HepG2 (cell line): ENCODE measurements around the gene TRIM31. TPM values are rescaled to one million over a fixed set of nuclear protein-coding genes. Genes with fewer than 3 reads are reported as not detected.
A peak's percentile ranks its signal among the peaks of the same experiment; 100 is the strongest.

Source experiments
- ATM ChIP-seq: fragments of 450-650 bp; IDR thresholded peaks from 2 replicates; pipeline ENCODE4 v1.7.1; 2017; ENCODE audit warnings: mild to moderate bottlenecking, borderline replicate concordance
- BRCA1 ChIP-seq: sonication (generic); formaldehyde crosslinking; IDR thresholded peaks from 2 replicates; pipeline ENCODE4 v1.4.0; 2020; ENCODE audit warnings: missing genetic modification reagents
- CAMTA2 ChIP-seq: sonication (generic); formaldehyde crosslinking; IDR thresholded peaks from 2 replicates; pipeline ENCODE4 v1.4.0; 2020; ENCODE audit warnings: mild to moderate bottlenecking, missing genetic modification reagents, borderline replicate concordance
- CBX2 ChIP-seq, 2 experiments: fragments of 200-600 bp in 1 of 2; sonication (generic); formaldehyde crosslinking in 1 of 2; IDR thresholded peaks; 2 replicates each; pipeline versions ENCODE4 v1.7.0 to v1.8.1; 2018 to 2022; ENCODE audit warnings: low read depth in 2 of 2, low read length in 1 of 2, mild to moderate bottlenecking in 1 of 2, missing genetic modification reagents in 1 of 2
- FOXP1 ChIP-seq, 2 experiments: fragments of 450-650 bp in 1 of 2; IDR thresholded peaks; 2 replicates each; pipeline ENCODE4 v1.6.1; 2017 to 2018; ENCODE audit warnings: antibody characterized with exemption in 1 of 2
- KLF15 ChIP-seq: sonication (generic); formaldehyde crosslinking; IDR thresholded peaks from 2 replicates; pipeline ENCODE4 v1.8.1; 2023; ENCODE audit warnings: borderline replicate concordance, mild to moderate bottlenecking, inconsistent platforms, missing genetic modification reagents, mixed read lengths
- MEIS1 ChIP-seq: sonication (generic); formaldehyde crosslinking; IDR thresholded peaks from 2 replicates; pipeline ENCODE4 v1.9.0; 2021; ENCODE audit warnings: mild to moderate bottlenecking, missing genetic modification reagents, moderate library complexity, borderline replicate concordance
- NR2F2 ChIP-seq: IDR thresholded peaks from 2 replicates; pipeline ENCODE4 v1.6.1; 2012; ENCODE audit warnings: low read depth, inconsistent platforms, borderline replicate concordance
- PTBP1 ChIP-seq: fragments of 200-400 bp; formaldehyde crosslinking; IDR thresholded peaks from 2 replicates; pipeline ENCODE4 v1.6.1; 2018; ENCODE audit warnings: low read length, low read depth; ENCODE audit not compliant: poor library complexity, severe bottlenecking
- SSRP1 ChIP-seq: IDR thresholded peaks from 2 replicates; pipeline ENCODE4 v1.6.1; 2016; ENCODE audit warnings: control low read depth
- ZFP36L1 ChIP-seq: sonication (generic); formaldehyde crosslinking; IDR thresholded peaks from 2 replicates; pipeline ENCODE4 v1.8.0; 2022; ENCODE audit warnings: mild to moderate bottlenecking, missing genetic modification reagents, moderate library complexity
- ZKSCAN5 ChIP-seq: sonication (generic); formaldehyde crosslinking; IDR thresholded peaks from 2 replicates; pipeline ENCODE4 v1.5.1; 2020; ENCODE audit warnings: mild to moderate bottlenecking, missing genetic modification reagents
- ZNF430 ChIP-seq: sonication (generic); formaldehyde crosslinking; IDR thresholded peaks from 2 replicates; pipeline ENCODE4 v1.9.0; 2021; ENCODE audit warnings: mild to moderate bottlenecking, missing genetic modification reagents
- ZNF446 ChIP-seq: sonication (generic); formaldehyde crosslinking; IDR thresholded peaks from 2 replicates; pipeline ENCODE4 v1.5.0; 2020; ENCODE audit warnings: mild to moderate bottlenecking, missing genetic modification reagents
- ZNF7 ChIP-seq: IDR thresholded peaks from 2 replicates; pipeline ENCODE4 v1.6.1; 2016; ENCODE audit warnings: missing biosample characterization, missing genetic modification reagents
- ZNF773 ChIP-seq: sonication (generic); formaldehyde crosslinking; IDR thresholded peaks from 2 replicates; pipeline ENCODE4 v1.4.0; 2020; ENCODE audit warnings: missing genetic modification reagents, borderline replicate concordance
- polyA plus RNA-seq, 8 experiments: library from polyadenylated mRNA; depleted of rRNA in 3 of 8; stranded (reverse) in 7 of 8; unstranded in 1 of 8; fragments of >200 nt; fragmentation: Illumina TruSeq in 4 of 8; extraction: Trizol in 4 of 8; gene quantifications; 2 replicates each; pipeline versions ENCODE4 v1.2.1 to v1.2.3, GENCODE V29; 2011 to 2016; ENCODE audit warnings: low read depth in 4 of 8, missing spikeins in 1 of 8, mixed read lengths in 1 of 8; ENCODE audit not compliant: insufficient read depth in 1 of 8
- total RNA-seq, 5 experiments: library from RNA; depleted of rRNA; stranded (reverse); fragments of >200 nt; fragmentation: Illumina TruSeq; extraction: Trizol; gene quantifications; 2 replicates each; pipeline ENCODE4 v1.2.3, GENCODE V29; 2016; ENCODE audit warnings: low read depth in 1 of 5
- TF ChIP-seq, protein P1 (sequence below): sonication (generic); formaldehyde crosslinking; IDR thresholded peaks from 2 replicates; pipeline ENCODE4 v1.4.0; 2020; ENCODE audit warnings: missing genetic modification reagents
- TF ChIP-seq, protein P2 (sequence below): sonication (generic); formaldehyde crosslinking; IDR thresholded peaks from 2 replicates; pipeline ENCODE4 v1.8.0; 2022; ENCODE audit warnings: mild to moderate bottlenecking, missing genetic modification reagents, borderline replicate concordance
- TF ChIP-seq, protein P3 (sequence below): sonication (generic); formaldehyde crosslinking; IDR thresholded peaks from 2 replicates; pipeline ENCODE4 v1.9.0; 2022; ENCODE audit warnings: missing genetic modification reagents, mild to moderate bottlenecking, borderline replicate concordance
- TF ChIP-seq, protein P4 (sequence below): sonication (generic); formaldehyde crosslinking; IDR thresholded peaks from 2 replicates; pipeline ENCODE4 v1.4.0; 2020; ENCODE audit warnings: missing genetic modification reagents, low read depth, mild to moderate bottlenecking, borderline replicate concordance
- TF ChIP-seq, protein P5 (sequence below): sonication (generic); formaldehyde crosslinking; IDR thresholded peaks from 2 replicates; pipeline ENCODE4 v1.4.0; 2020; ENCODE audit warnings: missing genetic modification reagents

TRIM31 gene
- total and polyA plus RNA-seq, 2 of the 13 experiments (the other 11 are each of a cell fraction or from before 2014, with no cell fraction given): 0.13 to 0.51 TPM

DNA sequence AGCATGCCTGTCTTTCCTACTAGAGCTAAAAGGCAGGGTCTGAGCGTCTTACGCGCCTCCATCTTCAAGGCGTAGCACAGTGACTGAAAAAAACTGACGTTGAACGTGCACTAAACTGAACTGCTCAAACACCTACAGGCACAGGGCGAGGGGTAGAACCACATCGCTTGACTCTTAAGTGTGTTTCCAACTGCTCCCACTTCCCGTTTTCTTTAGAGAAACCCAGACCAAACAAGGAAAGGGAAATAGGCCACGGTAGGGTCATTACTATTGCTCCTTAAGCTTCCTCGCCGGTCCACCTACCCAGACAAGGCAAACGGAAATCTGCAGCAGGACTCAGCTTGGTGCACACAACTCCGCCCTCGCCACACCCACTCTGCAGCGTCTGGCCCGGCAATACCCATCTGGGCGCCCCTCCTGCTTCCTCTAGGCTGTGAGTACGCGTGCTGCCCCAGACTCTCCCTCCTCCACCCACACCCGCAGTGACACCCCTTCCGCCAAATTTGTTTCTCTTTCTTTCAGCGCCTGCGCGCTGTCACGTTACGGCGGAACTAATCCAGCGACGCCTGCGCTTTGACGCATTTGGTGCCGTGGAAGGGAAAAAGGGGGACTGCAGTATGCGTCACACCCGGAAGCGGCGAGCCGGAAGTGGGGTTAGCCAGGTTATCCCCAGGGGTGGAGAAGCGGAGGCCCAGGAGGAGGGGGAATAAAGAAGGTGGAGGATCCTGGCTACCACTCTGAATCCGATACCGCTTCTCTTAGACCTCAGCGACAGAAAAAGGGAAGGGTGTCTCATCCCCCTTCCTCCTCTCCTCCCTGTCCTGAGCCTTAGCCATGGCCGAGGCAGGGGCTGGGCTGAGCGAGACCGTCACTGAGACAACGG lies 46.1 kb downstream of the TRIM31 start, which contains the start of gene PPP1R11 (continued):
- TF ChIP-seq ZNF446 (no peak), FOXP1 (IDR thresholded peaks at IDR 0.05) (peak; percentile 73), FOXP1 (CRISPR knock-in tag; IDR thresholded peaks at IDR 0.05) (peak; percentile 61), ZNF773 (CRISPR knock-in tag) (no peak), ZKSCAN5 (CRISPR knock-in tag) (no peak), PTBP1 (peak; percentile 73), BRCA1 (CRISPR knock-in tag) (peak; percentile 40; the same call in 1 of the 2 replicates), ZNF7 (no peak), KLF15 (CRISPR knock-in tag) (no peak; the same call in 1 of the 2 replicates), ZNF430 (CRISPR knock-in tag) (0 out of 2 replicates have a peak, but pooled peaks have one; percentile 25), CAMTA2 (CRISPR knock-in tag) (no peak), MEIS1 (CRISPR knock-in tag) (peak; percentile 72), SSRP1 (CRISPR knock-in tag) (no peak), CBX2 (IDR thresholded peaks at IDR 0.05; ENCODE audit: low read depth, low read length) (no peak), CBX2 (CRISPR knock-in tag; IDR thresholded peaks at IDR 0.05; ENCODE audit: low read depth) (no peak), ATM (no peak), NR2F2 (peak; percentile 69; the same call in 1 of the 2 replicates), ZFP36L1 (CRISPR knock-in tag) (no peak; the same call in 1 of the 2 replicates)
- TF ChIP-seq, protein P1, sequence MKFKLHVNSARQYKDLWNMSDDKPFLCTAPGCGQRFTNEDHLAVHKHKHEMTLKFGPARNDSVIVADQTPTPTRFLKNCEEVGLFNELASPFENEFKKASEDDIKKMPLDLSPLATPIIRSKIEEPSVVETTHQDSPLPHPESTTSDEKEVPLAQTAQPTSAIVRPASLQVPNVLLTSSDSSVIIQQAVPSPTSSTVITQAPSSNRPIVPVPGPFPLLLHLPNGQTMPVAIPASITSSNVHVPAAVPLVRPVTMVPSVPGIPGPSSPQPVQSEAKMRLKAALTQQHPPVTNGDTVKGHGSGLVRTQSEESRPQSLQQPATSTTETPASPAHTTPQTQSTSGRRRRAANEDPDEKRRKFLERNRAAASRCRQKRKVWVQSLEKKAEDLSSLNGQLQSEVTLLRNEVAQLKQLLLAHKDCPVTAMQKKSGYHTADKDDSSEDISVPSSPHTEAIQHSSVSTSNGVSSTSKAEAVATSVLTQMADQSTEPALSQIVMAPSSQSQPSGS: peak; percentile 91
- TF ChIP-seq, protein P2, sequence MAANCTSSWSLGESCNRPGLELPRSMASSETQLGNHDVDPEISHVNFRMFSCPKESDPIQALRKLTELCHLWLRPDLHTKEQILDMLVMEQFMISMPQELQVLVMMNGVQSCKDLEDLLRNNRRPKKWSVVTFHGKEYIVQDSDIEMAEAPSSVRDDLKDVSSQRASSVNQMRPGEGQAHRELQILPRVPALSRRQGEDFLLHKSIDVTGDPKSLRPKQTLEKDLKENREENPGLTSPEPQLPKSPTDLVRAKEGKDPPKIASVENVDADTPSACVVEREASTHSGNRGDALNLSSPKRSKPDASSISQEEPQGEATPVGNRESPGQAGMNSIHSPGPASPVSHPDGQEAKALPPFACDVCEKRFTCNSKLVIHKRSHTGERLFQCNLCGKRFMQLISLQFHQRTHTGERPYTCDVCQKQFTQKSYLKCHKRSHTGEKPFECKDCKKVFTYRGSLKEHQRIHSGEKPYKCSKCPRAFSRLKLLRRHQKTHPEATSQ: peak; percentile 93
- TF ChIP-seq, protein P3, sequence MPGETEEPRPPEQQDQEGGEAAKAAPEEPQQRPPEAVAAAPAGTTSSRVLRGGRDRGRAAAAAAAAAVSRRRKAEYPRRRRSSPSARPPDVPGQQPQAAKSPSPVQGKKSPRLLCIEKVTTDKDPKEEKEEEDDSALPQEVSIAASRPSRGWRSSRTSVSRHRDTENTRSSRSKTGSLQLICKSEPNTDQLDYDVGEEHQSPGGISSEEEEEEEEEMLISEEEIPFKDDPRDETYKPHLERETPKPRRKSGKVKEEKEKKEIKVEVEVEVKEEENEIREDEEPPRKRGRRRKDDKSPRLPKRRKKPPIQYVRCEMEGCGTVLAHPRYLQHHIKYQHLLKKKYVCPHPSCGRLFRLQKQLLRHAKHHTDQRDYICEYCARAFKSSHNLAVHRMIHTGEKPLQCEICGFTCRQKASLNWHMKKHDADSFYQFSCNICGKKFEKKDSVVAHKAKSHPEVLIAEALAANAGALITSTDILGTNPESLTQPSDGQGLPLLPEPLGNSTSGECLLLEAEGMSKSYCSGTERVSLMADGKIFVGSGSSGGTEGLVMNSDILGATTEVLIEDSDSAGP (CRISPR knock-in tag): peak; percentile 96
- TF ChIP-seq, protein P4, sequence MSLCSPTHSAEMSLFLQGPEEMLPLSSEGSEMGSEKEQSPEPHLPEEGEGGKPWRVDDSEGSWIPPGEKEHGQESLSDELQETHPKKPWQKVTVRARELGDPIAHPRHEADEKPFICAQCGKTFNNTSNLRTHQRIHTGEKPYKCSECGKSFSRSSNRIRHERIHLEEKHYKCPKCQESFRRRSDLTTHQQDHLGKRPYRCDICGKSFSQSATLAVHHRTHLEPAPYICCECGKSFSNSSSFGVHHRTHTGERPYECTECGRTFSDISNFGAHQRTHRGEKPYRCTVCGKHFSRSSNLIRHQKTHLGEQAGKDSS: peak; percentile 39; the same call in 1 of the 2 replicates
- TF ChIP-seq, protein P5, sequence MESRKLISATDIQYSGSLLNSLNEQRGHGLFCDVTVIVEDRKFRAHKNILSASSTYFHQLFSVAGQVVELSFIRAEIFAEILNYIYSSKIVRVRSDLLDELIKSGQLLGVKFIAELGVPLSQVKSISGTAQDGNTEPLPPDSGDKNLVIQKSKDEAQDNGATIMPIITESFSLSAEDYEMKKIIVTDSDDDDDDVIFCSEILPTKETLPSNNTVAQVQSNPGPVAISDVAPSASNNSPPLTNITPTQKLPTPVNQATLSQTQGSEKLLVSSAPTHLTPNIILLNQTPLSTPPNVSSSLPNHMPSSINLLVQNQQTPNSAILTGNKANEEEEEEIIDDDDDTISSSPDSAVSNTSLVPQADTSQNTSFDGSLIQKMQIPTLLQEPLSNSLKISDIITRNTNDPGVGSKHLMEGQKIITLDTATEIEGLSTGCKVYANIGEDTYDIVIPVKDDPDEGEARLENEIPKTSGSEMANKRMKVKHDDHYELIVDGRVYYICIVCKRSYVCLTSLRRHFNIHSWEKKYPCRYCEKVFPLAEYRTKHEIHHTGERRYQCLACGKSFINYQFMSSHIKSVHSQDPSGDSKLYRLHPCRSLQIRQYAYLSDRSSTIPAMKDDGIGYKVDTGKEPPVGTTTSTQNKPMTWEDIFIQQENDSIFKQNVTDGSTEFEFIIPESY (CRISPR knock-in tag): no peak; the same call in 1 of the 2 replicates
